Raji (cell line): ENCODE data around the gene GPR78.

Experiments
- POLR2A ChIP-seq: IDR thresholded peaks from 2 replicates; pipeline ENCODE4 v1.6.1; 2011; ENCODE audit warnings: low read depth, low read length, control low read depth; ENCODE audit not compliant: insufficient read depth

GPR78 gene

DNA sequence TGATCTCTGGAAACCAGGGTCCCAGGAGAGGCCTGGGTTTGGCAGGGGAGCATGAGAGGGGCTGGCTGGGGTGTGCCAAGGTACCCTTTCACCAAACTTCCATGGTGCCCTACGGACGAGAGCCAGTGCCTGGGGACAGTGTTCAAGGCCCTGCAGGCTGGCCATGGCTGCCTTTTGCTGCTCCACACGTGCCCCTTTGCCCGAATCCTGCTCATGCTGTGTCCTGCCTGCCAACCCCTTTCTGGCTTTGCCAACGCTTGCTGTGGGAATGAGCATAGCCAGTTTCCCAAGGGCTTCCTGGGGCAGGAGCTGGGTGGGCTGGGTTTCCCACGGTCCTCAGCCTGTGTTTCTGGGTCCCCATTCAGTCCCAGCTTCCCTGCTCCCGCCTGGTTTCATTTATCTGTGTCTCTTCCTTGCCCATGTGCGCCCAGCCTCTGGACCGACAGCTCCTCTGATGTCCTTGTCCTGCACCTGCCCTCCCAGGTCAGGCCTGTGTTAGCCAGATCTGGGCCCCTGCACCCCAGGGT lies 29.7 kb downstream of the GPR78 start:
- TF ChIP-seq POLR2A, result no peak

DNA sequence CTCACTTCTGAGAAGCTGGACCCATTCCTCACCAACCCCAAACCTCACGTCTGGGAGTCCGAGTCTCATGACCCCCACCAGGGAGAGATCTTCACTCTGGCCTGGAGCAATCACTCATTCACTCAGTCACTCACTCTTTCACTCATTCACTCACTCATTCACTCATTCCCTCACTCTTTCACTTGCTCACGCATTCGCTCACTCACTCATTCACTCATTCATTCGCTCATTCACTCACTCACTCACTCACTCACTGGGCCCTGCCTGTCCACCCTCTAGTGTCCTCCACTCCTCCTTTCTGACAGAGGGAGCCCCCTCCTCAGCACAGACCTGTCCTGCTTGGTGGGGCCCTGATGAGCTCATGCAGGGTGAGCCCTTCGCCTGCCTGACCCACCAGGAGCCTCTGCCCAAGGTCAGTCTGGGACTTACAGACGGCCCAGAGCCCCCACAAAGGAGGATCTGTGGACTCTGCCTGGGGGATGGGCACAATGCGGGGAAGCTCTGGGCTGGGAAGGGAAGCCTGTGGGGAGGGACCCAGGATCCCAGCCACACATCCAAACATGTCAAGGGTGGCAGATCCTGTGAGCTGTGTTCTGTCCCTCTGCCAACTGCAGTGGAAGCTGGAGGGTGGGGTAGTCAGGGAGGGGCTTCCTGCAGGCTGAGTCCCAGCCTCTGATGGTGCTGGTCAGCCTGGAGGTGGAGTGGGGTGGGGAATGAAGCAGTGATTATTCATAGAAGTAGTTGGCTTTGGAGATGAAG lies 30.8 kb downstream of the GPR78 start:
- no peak for TF ChIP-seq POLR2A

- no peak for TF ChIP-seq POLR2A
Observed at GRCh38 chr4:8612646-8613045, 32.5 kb downstream of the GPR78 start.

DNA sequence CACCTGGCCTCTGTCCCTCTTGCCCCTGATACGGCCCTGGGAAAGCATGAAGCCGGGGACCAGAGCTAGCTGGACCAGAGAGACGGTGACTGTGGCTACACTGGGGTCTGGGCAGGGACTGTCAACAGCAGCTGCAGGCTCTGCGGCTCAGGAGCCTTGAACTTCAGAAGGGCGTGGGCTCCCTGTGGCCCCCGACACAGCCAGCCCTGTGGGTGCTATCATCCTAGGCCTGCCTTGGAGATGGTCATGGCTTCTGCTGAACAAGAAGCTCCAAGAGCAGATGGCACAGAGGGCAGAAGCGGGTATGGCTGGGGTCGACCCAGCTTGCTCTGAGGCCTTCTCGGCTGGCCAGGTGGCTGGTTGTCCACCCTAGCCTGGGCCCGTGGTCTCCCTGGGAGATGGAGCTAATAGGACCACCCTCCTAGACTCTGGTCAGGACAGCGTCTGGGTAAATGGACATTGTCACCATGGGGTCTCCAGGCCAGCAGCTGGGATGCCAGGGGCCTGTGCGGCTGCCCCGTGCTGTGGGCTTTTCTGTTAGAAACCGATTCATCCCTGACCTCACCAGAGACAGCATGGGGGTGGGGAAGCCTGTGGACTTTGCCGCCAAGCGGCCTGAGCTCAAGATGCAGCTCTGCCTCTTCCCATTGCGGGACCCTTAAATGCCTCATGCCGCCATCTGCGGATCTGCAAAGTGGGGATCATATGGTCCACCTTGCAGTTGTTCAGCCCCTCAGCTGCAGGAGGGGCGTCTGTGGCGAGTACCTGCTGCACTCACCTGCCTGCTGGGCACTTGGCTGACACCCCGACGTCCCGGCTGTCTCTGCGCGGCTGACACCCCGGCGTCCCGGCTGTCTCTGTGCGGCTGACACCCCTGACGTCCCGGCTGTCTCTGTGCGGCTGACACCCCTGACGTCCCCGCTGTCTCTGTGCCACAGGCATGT lies 33.5 kb downstream of the GPR78 start:
- TF ChIP-seq POLR2A, result no peak

- no peak for TF ChIP-seq POLR2A
Observed at GRCh38 chr4:8614365-8615193, 34.4 kb downstream of the GPR78 start.

- no peak for TF ChIP-seq POLR2A
Observed at GRCh38 chr4:8615366-8615765, 35.2 kb downstream of the GPR78 start.

DNA sequence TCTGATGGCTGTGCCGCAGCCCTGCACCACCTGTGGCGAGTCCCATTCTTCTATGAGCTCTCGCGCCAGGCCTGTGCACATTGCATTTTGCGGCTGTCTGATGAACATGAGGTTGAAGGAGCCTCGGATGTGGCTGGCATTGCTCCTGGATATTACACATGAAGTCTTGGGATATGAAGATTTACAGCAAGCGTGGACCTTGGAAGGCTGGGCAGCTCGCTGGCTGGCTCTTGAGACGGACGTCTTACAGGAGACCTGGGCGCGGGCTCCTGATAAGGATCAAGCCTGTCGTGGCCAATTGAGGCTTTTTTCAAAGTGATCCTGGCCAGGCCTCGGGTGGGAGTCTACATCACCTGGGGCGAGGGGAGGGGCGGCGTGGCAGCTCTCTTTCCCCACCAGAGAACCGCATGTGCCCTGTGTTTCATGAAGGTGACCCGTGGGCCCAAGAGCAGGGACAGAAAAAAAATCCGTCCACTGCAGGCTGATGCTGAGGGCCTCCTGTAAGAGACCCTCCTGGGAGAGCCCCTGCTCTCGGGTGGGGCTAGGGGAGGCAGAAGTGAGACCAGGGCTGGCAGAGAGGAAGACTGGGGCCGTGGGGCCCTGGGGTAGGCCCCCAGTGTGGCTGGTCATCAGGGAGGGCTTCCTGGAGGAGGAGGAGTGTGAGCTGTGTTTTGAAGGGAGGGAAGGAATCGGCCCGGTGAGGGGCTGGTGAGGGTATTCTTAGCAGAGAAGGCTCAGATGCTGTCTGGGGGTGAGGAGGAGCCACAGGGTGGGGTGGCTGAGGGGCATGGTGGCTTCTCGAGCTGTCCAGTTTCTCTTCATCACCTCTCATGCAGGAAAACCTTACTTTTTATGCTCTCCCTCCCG lies 36.0 kb downstream of the GPR78 start:
- no peak for TF ChIP-seq POLR2A

DNA sequence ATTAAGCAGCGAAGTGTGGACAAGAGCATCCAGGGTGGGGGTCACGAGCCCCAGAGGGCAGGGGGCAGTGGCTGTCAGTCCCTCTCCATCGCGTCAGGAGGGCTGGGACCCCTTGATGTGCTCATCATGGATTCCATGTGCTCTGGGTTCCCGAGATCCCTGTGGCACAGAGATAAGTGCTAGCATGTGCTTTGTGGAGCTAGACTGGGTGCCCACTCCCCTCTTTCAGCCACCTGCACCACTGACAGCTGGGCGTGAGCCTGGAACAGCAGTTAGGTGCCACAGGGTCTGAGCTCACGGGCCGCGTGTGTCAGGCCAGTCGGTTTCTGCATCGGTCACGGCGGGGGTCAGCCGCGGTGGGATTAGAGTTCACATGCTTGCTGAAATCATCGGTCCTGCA lies 36.6 kb downstream of the GPR78 start:
- no peak for TF ChIP-seq POLR2A

- TF ChIP-seq POLR2A, result no peak
Observed at GRCh38 chr4:8617486-8618040, 37.4 kb downstream of the GPR78 start.

GRCh38 chr4:8618421-8618820 lies 38.2 kb downstream of the GPR78 start:
- no peak for TF ChIP-seq POLR2A

- no peak for TF ChIP-seq POLR2A
Observed at GRCh38 chr4:8618961-8619720, 38.9 kb downstream of the GPR78 start.
